Activated naive CD8-positive, alpha-beta T cell treated with anti-CD3 and anti-CD28 coated beads, Interleukin-2, amount 50 U/mL, for 24 hours (primary cell): ENCODE results near the gene ZNF775.

ENCODE experiments used
- ATAC-seq: fragments of 150-1000 bp; cut with Tn5 transposase; one replicate; pipeline ENCODE4 v1.10.0; 2021
- DNase-seq: peaks from one replicate; pipeline ENCODE4 v3.0.0; 2021
- H3K27ac Mint-ChIP-seq: one replicate; pipeline ENCODE4 v1.8.0; 2021; ENCODE audit warnings: mild to moderate bottlenecking, mixed read lengths
- H3K27me3 Mint-ChIP-seq: one replicate; pipeline ENCODE4 v1.8.0; 2021; ENCODE audit warnings: mixed read lengths
- H3K36me3 Mint-ChIP-seq: one replicate; pipeline ENCODE4 v1.8.0; 2021; ENCODE audit warnings: low read depth, mixed read lengths
- H3K4me1 Mint-ChIP-seq: one replicate; pipeline ENCODE4 v1.8.0; 2021; ENCODE audit warnings: mixed read lengths
- H3K4me3 Mint-ChIP-seq: one replicate; pipeline ENCODE4 v1.8.0; 2021; ENCODE audit warnings: mild to moderate bottlenecking, moderate library complexity, mixed read lengths
- H3K9me3 Mint-ChIP-seq: one replicate; pipeline ENCODE4 v1.8.0; 2021; ENCODE audit warnings: mixed read lengths

ZNF775 gene

GRCh38 chr7:150378853-150379440, at the start of gene ZNF775:
Gene ZNF775, plus strand, starts transcription at chr7:150379330. Its CDS starts 9,141 bp downstream, at chr7:150388471.
- Mint-ChIP-seq H3K27ac (peak within 1 kb of the TSS; percentile 77), H3K4me3 (peak within 1 kb of the TSS; percentile 89)

GRCh38 chr7:150329331-150330120, 49.6 kb upstream of the ZNF775 start:
- Mint-ChIP-seq H3K36me3 (peaks cover 31% of the 10 kb centered on the region), H3K27ac (no peak overlapping the region), H3K4me3 (no peak overlapping the region), H3K9me3 (no peaks in the 10 kb centered on the region), H3K27me3 (no peaks in the 10 kb centered on the region), H3K4me1 (peaks cover 7% of the 10 kb centered on the region)
- no peak for DNase-seq
- ATAC-seq, result no peak

More at GRCh38 chr7:150378853-150379440, at the start of gene ZNF775:
- ATAC-seq (peak; percentile 96), DNase-seq (peak; percentile 92)
- Mint-ChIP-seq H3K9me3 (no peaks in the 10 kb centered on the region), H3K36me3 (no peaks in the 10 kb centered on the region), H3K4me1 (peaks cover 53% of the 10 kb centered on the region), H3K27me3 (no peaks in the 10 kb centered on the region)

- no peaks in the 10 kb centered on the region for H3K9me3 Mint-ChIP-seq
- H3K36me3 Mint-ChIP-seq, result peaks cover 24% of the 10 kb centered on the region
- DNase-seq (no peak), ATAC-seq (no peak)
- H3K27me3 Mint-ChIP-seq, result no peaks in the 10 kb centered on the region
- no peak overlapping the region for H3K27ac Mint-ChIP-seq
- no peak overlapping the region for H3K4me3 Mint-ChIP-seq
- H3K4me1 Mint-ChIP-seq, result no peaks in the 10 kb centered on the region
These were observed 48.8 kb upstream of the ZNF775 start for GRCh38 chr7:150330211-150330885.

- Mint-ChIP-seq H3K9me3 (no peaks in the 10 kb centered on the region), H3K27ac (no peak overlapping the region), H3K27me3 (no peaks in the 10 kb centered on the region), H3K36me3 (peaks cover 13% of the 10 kb centered on the region), H3K4me1 (no peaks in the 10 kb centered on the region), H3K4me3 (no peak overlapping the region)
- ATAC-seq, result no peak
- DNase-seq, result no peak
These were observed 46.1 kb upstream of the ZNF775 start for GRCh38 chr7:150332852-150333635.

GRCh38 chr7:150333659-150334058, 45.5 kb upstream of the ZNF775 start:
- Mint-ChIP-seq H3K36me3 (peaks cover 13% of the 10 kb centered on the region), H3K4me3 (no peak overlapping the region), H3K9me3 (no peaks in the 10 kb centered on the region), H3K27ac (no peak overlapping the region), H3K27me3 (no peaks in the 10 kb centered on the region), H3K4me1 (no peaks in the 10 kb centered on the region)
- DNase-seq (no peak), ATAC-seq (no peak)

GRCh38 chr7:150334108-150334507, 45.0 kb upstream of the ZNF775 start:
- peaks cover under 1% of the 10 kb centered on the region for H3K27me3 Mint-ChIP-seq
- no peak overlapping the region for H3K4me3 Mint-ChIP-seq
- peaks cover 8% of the 10 kb centered on the region for H3K36me3 Mint-ChIP-seq
- no peak for ATAC-seq
- no peaks in the 10 kb centered on the region for H3K9me3 Mint-ChIP-seq
- no peaks in the 10 kb centered on the region for H3K4me1 Mint-ChIP-seq
- H3K27ac Mint-ChIP-seq, result no peak overlapping the region
- DNase-seq, result no peak

GRCh38 chr7:150335108-150335773, 43.9 kb upstream of the ZNF775 start:
- DNase-seq, result no peak
- no peak for ATAC-seq
- Mint-ChIP-seq H3K4me1 (peaks cover 6% of the 10 kb centered on the region), H3K27me3 (peaks cover 11% of the 10 kb centered on the region), H3K4me3 (no peak overlapping the region), H3K36me3 (peaks cover 8% of the 10 kb centered on the region), H3K9me3 (no peaks in the 10 kb centered on the region), H3K27ac (no peak overlapping the region)

GRCh38 chr7:150335774-150336112, 43.4 kb upstream of the ZNF775 start:
- no peak overlapping the region for H3K4me3 Mint-ChIP-seq
- H3K36me3 Mint-ChIP-seq, result peaks cover 8% of the 10 kb centered on the region
- no peak overlapping the region for H3K27ac Mint-ChIP-seq
- no peak for ATAC-seq
- peaks cover 14% of the 10 kb centered on the region for H3K27me3 Mint-ChIP-seq
- peaks cover 8% of the 10 kb centered on the region for H3K4me1 Mint-ChIP-seq
- DNase-seq, result no peak
- H3K9me3 Mint-ChIP-seq, result no peaks in the 10 kb centered on the region

GRCh38 chr7:150336746-150337145, 42.4 kb upstream of the ZNF775 start:
- no peak for ATAC-seq
- Mint-ChIP-seq H3K4me3 (no peak overlapping the region), H3K27me3 (peaks cover 18% of the 10 kb centered on the region), H3K36me3 (peaks cover 6% of the 10 kb centered on the region), H3K27ac (no peak overlapping the region), H3K4me1 (peaks cover 9% of the 10 kb centered on the region), H3K9me3 (no peaks in the 10 kb centered on the region)
- no peak for DNase-seq

- ATAC-seq, result no peak
These were observed 42.0 kb upstream of the ZNF775 start for GRCh38 chr7:150337179-150337578.

GRCh38 chr7:150337659-150338081, 41.5 kb upstream of the ZNF775 start:
- Mint-ChIP-seq H3K4me3 (no peak overlapping the region), H3K36me3 (peaks cover 6% of the 10 kb centered on the region), H3K4me1 (peaks cover 9% of the 10 kb centered on the region), H3K27ac (no peak overlapping the region), H3K27me3 (peaks cover 25% of the 10 kb centered on the region), H3K9me3 (no peaks in the 10 kb centered on the region)
- no peak for DNase-seq
- ATAC-seq, result no peak

More at GRCh38 chr7:150337179-150337578, 42.0 kb upstream of the ZNF775 start:
- Mint-ChIP-seq H3K27ac (no peak overlapping the region), H3K9me3 (no peaks in the 10 kb centered on the region), H3K4me3 (no peak overlapping the region), H3K27me3 (peaks cover 22% of the 10 kb centered on the region), H3K4me1 (peaks cover 9% of the 10 kb centered on the region), H3K36me3 (peaks cover 6% of the 10 kb centered on the region)
- no peak for DNase-seq

- ATAC-seq (no peak), DNase-seq (no peak)
- H3K36me3 Mint-ChIP-seq, result peaks cover 6% of the 10 kb centered on the region
- no peak overlapping the region for H3K4me3 Mint-ChIP-seq
- no peak overlapping the region for H3K27ac Mint-ChIP-seq
- peaks cover 9% of the 10 kb centered on the region for H3K4me1 Mint-ChIP-seq
- H3K9me3 Mint-ChIP-seq, result no peaks in the 10 kb centered on the region
- H3K27me3 Mint-ChIP-seq, result peaks cover 31% of the 10 kb centered on the region
These were observed 40.8 kb upstream of the ZNF775 start for GRCh38 chr7:150338166-150338829.

- Mint-ChIP-seq H3K27me3 (peaks cover 37% of the 10 kb centered on the region), H3K4me3 (no peak overlapping the region), H3K27ac (no peak overlapping the region), H3K9me3 (no peaks in the 10 kb centered on the region), H3K4me1 (peaks cover 9% of the 10 kb centered on the region), H3K36me3 (peaks cover 4% of the 10 kb centered on the region)
- DNase-seq (no peak), ATAC-seq (no peak)
These were observed 39.7 kb upstream of the ZNF775 start for GRCh38 chr7:150339409-150339809.
